ENCODE measurements around the gene SERPINE3. TPM values are rescaled to one million over a fixed set of nuclear protein-coding genes. Genes with fewer than 3 reads are reported as not detected.

SERPINE3 gene
- total RNA-seq, 4 donors from 2014 or later: not detected

- no peaks in the 10 kb centered on the region for H3K4me1 ChIP-seq
- intact Hi-C loops (cut with DNase I; ENCODE audit: low total_unique reads): no loop called here
- DNase-seq: no peak
- no peaks in the 10 kb centered on the region for H3K27me3 ChIP-seq
- in situ Hi-C loops (cut with MboI; ENCODE audit: low pct_ligation_motif_present in 1 of 4, low pct_unique_long_range_greater_than_20kb in 1 of 4, low sequenced_read_pairs in 3 of 4): no loop called here
- H3K4me3 ChIP-seq: no peak overlapping the region
- WGBS, 2 donors (ENCODE audit: low coverage in 1 of 2): 59 to 65% methylated on average over 2 to 4 of the region's 4 CpGs
- TF ChIP-seq EP300 (IDR thresholded peaks at IDR 0.05; ENCODE audit: low read depth): no peak
- no peak for TF ChIP-seq CTCF (IDR thresholded peaks at IDR 0.05)
- TF ChIP-seq POLR2AphosphoS5 (IDR thresholded peaks at IDR 0.05): no peak
- no peak for TF ChIP-seq POLR2A (IDR thresholded peaks at IDR 0.05)
- no peaks in the 10 kb centered on the region for H3K9me3 ChIP-seq
- H3K36me3 ChIP-seq: no peaks in the 10 kb centered on the region
- H3K27ac ChIP-seq: no peak overlapping the region
These were observed 651 bp downstream of the SERPINE3 start for GRCh38 chr13:51339952-51340732.

GRCh38 chr13:51341232-51341631 lies 1.7 kb downstream of the SERPINE3 start:
- in situ Hi-C loops (cut with MboI; ENCODE audit: low pct_ligation_motif_present in 1 of 4, low pct_unique_long_range_greater_than_20kb in 1 of 4, low sequenced_read_pairs in 3 of 4): no loop called here
- H3K36me3 ChIP-seq: no peaks in the 10 kb centered on the region
- intact Hi-C loops (cut with DNase I; ENCODE audit: low total_unique reads): no loop called here
- no peak overlapping the region for H3K27ac ChIP-seq
- no peaks in the 10 kb centered on the region for H3K4me1 ChIP-seq
- no peaks in the 10 kb centered on the region for H3K9me3 ChIP-seq
- no peak overlapping the region for H3K4me3 ChIP-seq
- DNase-seq: no peak
- 79% methylated on average over 2 of the region's 2 CpGs; no CpG with 5 or more reads in 1 of the 2 donors for WGBS, 2 donors (ENCODE audit: low coverage in 1 of 2)
- H3K27me3 ChIP-seq: no peaks in the 10 kb centered on the region
- no peak for TF ChIP-seq POLR2AphosphoS5 (IDR thresholded peaks at IDR 0.05)
- no peak for TF ChIP-seq POLR2A (IDR thresholded peaks at IDR 0.05)
- no peak for TF ChIP-seq CTCF (IDR thresholded peaks at IDR 0.05)
- no peak for TF ChIP-seq EP300 (IDR thresholded peaks at IDR 0.05; ENCODE audit: low read depth)

DNA sequence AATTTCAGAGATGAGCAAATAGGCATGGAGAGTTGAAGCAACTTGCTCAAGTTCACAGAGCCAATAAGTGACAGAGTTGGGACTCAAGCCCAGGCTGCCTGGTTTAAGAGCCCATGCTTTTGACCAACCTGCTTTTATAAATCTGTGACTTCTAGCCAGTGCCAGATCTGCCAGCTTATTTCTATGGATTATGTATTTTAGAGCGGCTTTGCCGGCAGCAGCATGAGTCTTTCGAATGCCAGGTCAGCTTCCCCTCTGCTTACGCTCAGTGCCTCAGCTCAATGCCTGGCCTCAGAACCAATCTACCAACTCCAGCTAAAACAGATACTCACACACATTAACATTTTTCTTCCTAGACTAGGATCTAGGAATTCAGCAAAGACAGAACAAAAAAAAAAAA lies 2.3 kb downstream of the SERPINE3 start:
- H3K9me3 ChIP-seq: no peaks in the 10 kb centered on the region
- no peaks in the 10 kb centered on the region for H3K4me1 ChIP-seq
- intact Hi-C loops (cut with DNase I; ENCODE audit: low total_unique reads): no loop called here
- H3K4me3 ChIP-seq: no peak overlapping the region
- in situ Hi-C loops (cut with MboI; ENCODE audit: low pct_ligation_motif_present in 1 of 4, low pct_unique_long_range_greater_than_20kb in 1 of 4, low sequenced_read_pairs in 3 of 4): no loop called here
- no peak for TF ChIP-seq EP300 (IDR thresholded peaks at IDR 0.05; ENCODE audit: low read depth)
- no peak for TF ChIP-seq CTCF (IDR thresholded peaks at IDR 0.05)
- no peak for TF ChIP-seq POLR2A (IDR thresholded peaks at IDR 0.05)
- TF ChIP-seq POLR2AphosphoS5 (IDR thresholded peaks at IDR 0.05): no peak
- H3K27me3 ChIP-seq: no peaks in the 10 kb centered on the region
- H3K27ac ChIP-seq: no peak overlapping the region
- no peaks in the 10 kb centered on the region for H3K36me3 ChIP-seq
- WGBS, 2 donors (ENCODE audit: low coverage in 1 of 2): 98% methylated on average over 4 of the region's 4 CpGs; no CpG with 5 or more reads in 1 of the 2 donors
- no peak for DNase-seq

GRCh38 chr13:51342706-51343105 lies 3.2 kb downstream of the SERPINE3 start:
- H3K4me1 ChIP-seq: no peaks in the 10 kb centered on the region
- no peaks in the 10 kb centered on the region for H3K36me3 ChIP-seq
- H3K27me3 ChIP-seq: no peaks in the 10 kb centered on the region
- DNase-seq: no peak
- in situ Hi-C loops (cut with MboI; ENCODE audit: low pct_ligation_motif_present in 1 of 4, low pct_unique_long_range_greater_than_20kb in 1 of 4, low sequenced_read_pairs in 3 of 4) (no loop called here), intact Hi-C loops (cut with DNase I; ENCODE audit: low total_unique reads) (no loop called here)
- no peak overlapping the region for H3K27ac ChIP-seq
- no peak overlapping the region for H3K4me3 ChIP-seq
- H3K9me3 ChIP-seq: no peaks in the 10 kb centered on the region
- WGBS, 2 donors (ENCODE audit: low coverage in 1 of 2): 77% methylated on average over 4 of the region's 4 CpGs; no CpG with 5 or more reads in 1 of the 2 donors
- TF ChIP-seq POLR2A (IDR thresholded peaks at IDR 0.05) (no peak), POLR2AphosphoS5 (IDR thresholded peaks at IDR 0.05) (no peak), CTCF (IDR thresholded peaks at IDR 0.05) (no peak), EP300 (IDR thresholded peaks at IDR 0.05; ENCODE audit: low read depth) (no peak)

All from transverse colon (tissue), 4 donors.